ENCODE data around the gene ACP1.

DNA sequence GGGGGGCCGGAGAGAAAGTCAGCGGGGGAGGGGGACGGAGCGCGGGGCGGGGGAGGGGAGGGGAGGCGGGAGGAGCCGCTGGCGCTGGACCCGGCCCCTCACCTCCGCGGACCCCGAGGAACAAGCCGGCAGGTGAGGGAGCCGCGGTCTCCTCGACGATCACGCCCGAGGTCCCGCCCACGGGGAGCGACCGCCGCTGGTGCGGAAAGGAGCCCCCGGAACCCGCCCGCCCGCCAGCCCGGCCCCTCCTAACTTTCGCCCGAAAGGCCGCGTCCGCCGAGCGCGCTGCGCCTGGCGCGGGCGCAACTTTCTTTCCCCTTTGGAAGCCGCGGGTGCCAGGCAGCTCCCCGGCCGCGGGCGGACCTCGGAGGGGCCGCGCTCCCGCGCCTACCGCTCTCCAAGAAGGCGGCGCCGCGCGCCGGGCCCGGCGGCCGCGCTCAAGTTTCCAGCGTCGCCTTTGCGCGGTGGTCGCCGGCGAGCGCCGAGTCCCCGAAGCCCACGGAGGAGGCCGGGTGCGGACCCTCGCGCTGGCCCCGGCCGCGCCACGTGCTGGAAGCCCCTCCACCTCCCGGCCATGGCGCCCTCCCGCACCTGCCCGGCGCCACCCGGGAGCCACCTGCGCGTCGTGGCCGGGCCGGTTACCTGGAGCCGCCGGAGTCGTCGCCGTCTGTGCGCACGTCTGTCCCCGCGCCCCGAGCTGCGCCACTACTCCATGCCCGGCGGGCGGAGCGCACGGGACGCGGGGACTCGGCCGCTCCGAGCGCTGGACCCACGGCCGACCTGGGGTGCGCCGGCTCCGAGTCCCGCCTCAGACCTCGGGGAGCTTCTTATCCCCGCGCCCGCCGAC, 23.4 kb downstream of the ACP1 start, which contains the start of gene ALKAL2:
- TF ChIP-seq TAF1 (IDR thresholded peaks at IDR 0.05; ENCODE audit: borderline replicate concordance, low read depth, low read length) (no peak), CTCF (IDR thresholded peaks at IDR 0.05 in 2 of 3, conservative IDR thresholded peaks at IDR 0.05 in 1 of 3; ENCODE audit: control insufficient read depth in 2 of 3, extremely low read depth in 1 of 3, insufficient read depth in 1 of 3, low read depth in 3 of 3, low read length in 3 of 3) (no peak), CHD2 (IDR thresholded peaks at IDR 0.05; ENCODE audit: borderline replicate concordance, low read depth, low read length) (no peak), BACH1 (IDR thresholded peaks at IDR 0.05; ENCODE audit: borderline replicate concordance) (no peak)
- TF ChIP-seq, protein P1, sequence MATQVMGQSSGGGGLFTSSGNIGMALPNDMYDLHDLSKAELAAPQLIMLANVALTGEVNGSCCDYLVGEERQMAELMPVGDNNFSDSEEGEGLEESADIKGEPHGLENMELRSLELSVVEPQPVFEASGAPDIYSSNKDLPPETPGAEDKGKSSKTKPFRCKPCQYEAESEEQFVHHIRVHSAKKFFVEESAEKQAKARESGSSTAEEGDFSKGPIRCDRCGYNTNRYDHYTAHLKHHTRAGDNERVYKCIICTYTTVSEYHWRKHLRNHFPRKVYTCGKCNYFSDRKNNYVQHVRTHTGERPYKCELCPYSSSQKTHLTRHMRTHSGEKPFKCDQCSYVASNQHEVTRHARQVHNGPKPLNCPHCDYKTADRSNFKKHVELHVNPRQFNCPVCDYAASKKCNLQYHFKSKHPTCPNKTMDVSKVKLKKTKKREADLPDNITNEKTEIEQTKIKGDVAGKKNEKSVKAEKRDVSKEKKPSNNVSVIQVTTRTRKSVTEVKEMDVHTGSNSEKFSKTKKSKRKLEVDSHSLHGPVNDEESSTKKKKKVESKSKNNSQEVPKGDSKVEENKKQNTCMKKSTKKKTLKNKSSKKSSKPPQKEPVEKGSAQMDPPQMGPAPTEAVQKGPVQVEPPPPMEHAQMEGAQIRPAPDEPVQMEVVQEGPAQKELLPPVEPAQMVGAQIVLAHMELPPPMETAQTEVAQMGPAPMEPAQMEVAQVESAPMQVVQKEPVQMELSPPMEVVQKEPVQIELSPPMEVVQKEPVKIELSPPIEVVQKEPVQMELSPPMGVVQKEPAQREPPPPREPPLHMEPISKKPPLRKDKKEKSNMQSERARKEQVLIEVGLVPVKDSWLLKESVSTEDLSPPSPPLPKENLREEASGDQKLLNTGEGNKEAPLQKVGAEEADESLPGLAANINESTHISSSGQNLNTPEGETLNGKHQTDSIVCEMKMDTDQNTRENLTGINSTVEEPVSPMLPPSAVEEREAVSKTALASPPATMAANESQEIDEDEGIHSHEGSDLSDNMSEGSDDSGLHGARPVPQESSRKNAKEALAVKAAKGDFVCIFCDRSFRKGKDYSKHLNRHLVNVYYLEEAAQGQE (IDR thresholded peaks at IDR 0.05; ENCODE audit: low read depth, low read length) = no peak
